Measurements from ENCODE around the gene ZNF320.

DNA sequence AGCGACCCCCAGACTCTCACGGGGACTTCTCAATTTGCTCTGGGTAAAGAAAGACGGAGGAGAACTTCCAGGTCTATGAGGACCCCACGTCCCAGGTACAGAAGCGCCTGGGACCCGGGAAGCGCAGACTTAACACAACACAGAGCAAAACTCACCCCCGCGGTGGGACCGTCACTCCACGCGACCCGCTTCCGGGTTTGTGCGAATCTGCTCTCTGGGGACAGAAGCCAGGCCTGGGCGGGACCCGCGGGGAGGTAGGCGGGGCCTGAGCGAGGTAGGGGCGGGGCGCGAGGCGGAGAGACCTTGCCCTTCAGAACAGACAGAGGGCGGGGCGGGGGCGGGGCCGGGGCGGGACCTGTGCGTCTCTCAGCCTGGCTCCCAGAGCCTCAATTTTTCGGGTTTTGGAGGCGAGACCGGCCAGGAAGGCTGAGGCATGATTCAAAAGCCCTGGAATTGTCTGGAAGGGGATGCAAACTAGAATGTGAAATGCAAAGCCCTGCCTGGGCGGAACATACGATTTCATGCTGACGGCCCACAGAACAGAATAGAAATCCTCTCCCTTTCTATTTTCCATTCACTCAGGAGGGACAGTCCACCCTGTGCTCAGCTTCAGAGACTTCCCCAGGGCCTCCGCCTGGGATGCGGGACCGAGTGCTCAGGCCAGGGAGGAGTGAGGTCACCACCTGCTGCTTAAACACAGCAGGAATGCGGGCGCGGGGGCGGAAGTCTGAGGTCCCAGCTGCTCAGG, 45.1 kb upstream of the ZNF320 start:
- TF ChIP-seq, protein P1, sequence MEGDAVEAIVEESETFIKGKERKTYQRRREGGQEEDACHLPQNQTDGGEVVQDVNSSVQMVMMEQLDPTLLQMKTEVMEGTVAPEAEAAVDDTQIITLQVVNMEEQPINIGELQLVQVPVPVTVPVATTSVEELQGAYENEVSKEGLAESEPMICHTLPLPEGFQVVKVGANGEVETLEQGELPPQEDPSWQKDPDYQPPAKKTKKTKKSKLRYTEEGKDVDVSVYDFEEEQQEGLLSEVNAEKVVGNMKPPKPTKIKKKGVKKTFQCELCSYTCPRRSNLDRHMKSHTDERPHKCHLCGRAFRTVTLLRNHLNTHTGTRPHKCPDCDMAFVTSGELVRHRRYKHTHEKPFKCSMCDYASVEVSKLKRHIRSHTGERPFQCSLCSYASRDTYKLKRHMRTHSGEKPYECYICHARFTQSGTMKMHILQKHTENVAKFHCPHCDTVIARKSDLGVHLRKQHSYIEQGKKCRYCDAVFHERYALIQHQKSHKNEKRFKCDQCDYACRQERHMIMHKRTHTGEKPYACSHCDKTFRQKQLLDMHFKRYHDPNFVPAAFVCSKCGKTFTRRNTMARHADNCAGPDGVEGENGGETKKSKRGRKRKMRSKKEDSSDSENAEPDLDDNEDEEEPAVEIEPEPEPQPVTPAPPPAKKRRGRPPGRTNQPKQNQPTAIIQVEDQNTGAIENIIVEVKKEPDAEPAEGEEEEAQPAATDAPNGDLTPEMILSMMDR (IDR thresholded peaks at IDR 0.05) = no peak
- TF ChIP-seq POLR2A (IDR thresholded peaks at IDR 0.05) = peak in 2 of 4 donors; percentile 85 to 92
- TF ChIP-seq POLR2AphosphoS5 (IDR thresholded peaks at IDR 0.05) = peak; percentile 57 to 97 (median 97)

Measured in stomach (tissue), 4 donors.